Endodermal cell (in vitro differentiated cells): Measurements from ENCODE around the gene HOXD9. TPM values are rescaled to one million over a fixed set of nuclear protein-coding genes. Genes with fewer than 3 reads are reported as not detected.

Experiments
- DNase-seq: peaks from one replicate; pipeline ENCODE4 v3.0.0-alpha.2; 2017
- H3K27ac ChIP-seq: 2 replicates; pipeline ENCODE4 v1.5.1; 2013; ENCODE audit warnings: mild to moderate bottlenecking, low read depth, low read length, moderate library complexity
- H3K27me3 ChIP-seq: 2 replicates; pipeline ENCODE4 v1.6.1; 2013; ENCODE audit warnings: mild to moderate bottlenecking, low read length, moderate library complexity; ENCODE audit not compliant: insufficient read depth, control insufficient read depth, poor library complexity, severe bottlenecking
- H3K36me3 ChIP-seq: 2 replicates; pipeline ENCODE4 v1.7.0; 2013; ENCODE audit warnings: mild to moderate bottlenecking, low read length, moderate library complexity; ENCODE audit not compliant: control insufficient read depth, insufficient read depth
- H3K4me1 ChIP-seq: one replicate; pipeline ENCODE4 v1.7.0; 2013; ENCODE audit warnings: low read length; ENCODE audit not compliant: control insufficient read depth, insufficient read depth
- H3K4me3 ChIP-seq: 2 replicates; pipeline ENCODE4 v1.5.1; 2013; ENCODE audit warnings: mild to moderate bottlenecking, low read length, moderate library complexity
- H3K9ac ChIP-seq: 2 replicates; pipeline ENCODE4 v1.6.1; 2013; ENCODE audit warnings: mild to moderate bottlenecking, low read length, moderate library complexity; ENCODE audit not compliant: poor library complexity, severe bottlenecking; ENCODE audit errors: extremely low read depth
- H3K9me3 ChIP-seq: 2 replicates; pipeline ENCODE4 v1.6.1; 2013; ENCODE audit warnings: mild to moderate bottlenecking, low read length, moderate library complexity; ENCODE audit not compliant: control insufficient read depth
- H3K27ac Mint-ChIP-seq: 2 replicates; pipeline ENCODE4 v1.8.0; 2020; ENCODE audit warnings: mixed read lengths
- H3K27me3 Mint-ChIP-seq: 2 replicates; pipeline ENCODE4 v1.8.0; 2021; ENCODE audit warnings: mild to moderate bottlenecking, mixed read lengths; ENCODE audit not compliant: insufficient read depth
- H3K36me3 Mint-ChIP-seq: 2 replicates; pipeline ENCODE4 v1.8.0; 2020; ENCODE audit warnings: low read depth, mixed read lengths
- H3K4me1 Mint-ChIP-seq: 2 replicates; pipeline ENCODE4 v1.8.0; 2020; ENCODE audit warnings: mixed read lengths
- H3K4me3 Mint-ChIP-seq: 2 replicates; pipeline ENCODE4 v1.8.0; 2020; ENCODE audit warnings: mild to moderate bottlenecking, moderate library complexity, mixed read lengths
- H3K9me3 Mint-ChIP-seq: 2 replicates; pipeline ENCODE4 v1.8.0; 2020; ENCODE audit warnings: mild to moderate bottlenecking, mixed read lengths
- CTCF ChIP-seq: fragments of 200-600 bp; sonication (generic); conservative IDR thresholded peaks from 2 replicates; pipeline ENCODE4 v1.5.0; 2021; ENCODE audit warnings: antibody characterized with exemption, mild to moderate bottlenecking
- WGBS, 2 experiments: methylation state at CpG; one replicate each; pipeline versions ENCODE4 v1.1.5 to v1.1.7; 2013; ENCODE audit warnings: missing lambda C conversion rate in 2 of 2, mixed read lengths in 1 of 2; ENCODE audit not compliant: insufficient coverage in 1 of 2, insufficient read length in 1 of 2; 5-methylcytosine and 5-hydroxymethylcytosine counted together
- total RNA-seq, 2 donors: library from RNA; stranded (reverse); fragmentation: NEBNext Ultra II Directional in 1 of 2; extraction: Animal tissue kit (Norgen Biotek cat#: 25700) in 1 of 2; gene quantifications; 2 replicates in 1 of 2; 3 replicates in 1 of 2; pipeline ENCODE4 v1.2.1, GENCODE V29; 2021

HOXD9 gene
- total RNA-seq, 2 donors from 2014 or later: not detected

DNA sequence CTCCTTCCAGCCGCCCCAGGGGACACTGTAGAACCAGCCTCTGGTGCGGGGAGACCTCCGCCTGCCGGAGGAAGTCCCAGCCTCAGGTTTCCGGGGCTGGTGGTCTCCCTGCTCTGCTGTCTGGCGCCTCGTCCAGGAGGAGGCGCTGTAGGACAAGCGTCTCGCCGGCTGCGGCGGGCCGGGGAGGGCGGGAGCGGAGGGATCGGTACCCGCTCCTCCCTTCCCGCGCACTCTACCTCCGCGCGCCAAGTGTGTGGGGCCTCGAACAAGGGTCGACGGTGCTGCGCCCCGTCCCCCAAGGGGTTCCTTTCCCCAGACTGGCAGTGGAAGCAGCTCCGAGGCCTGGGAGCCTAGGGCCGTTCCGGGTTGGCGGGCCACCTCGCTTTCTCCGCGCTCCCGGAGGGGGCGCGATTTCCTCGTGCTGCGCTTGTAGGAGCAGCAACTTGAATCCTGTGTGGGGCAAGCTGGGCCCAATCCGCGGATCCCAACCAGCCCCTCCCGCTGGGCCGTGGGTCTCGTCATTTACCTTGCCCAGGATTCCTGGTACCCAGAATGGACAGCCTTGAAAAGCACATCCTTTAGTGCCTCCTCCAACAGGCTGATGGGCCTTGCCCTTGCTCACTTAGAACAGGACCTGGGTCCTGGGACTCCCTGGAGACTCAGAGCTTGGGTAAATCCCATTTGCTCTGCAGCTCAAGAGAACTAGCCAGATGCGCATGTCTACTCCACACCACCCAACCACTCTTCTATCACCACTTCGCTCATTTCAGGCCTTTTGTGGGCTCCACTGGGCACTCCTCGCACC, 18.2 kb downstream of the HOXD9 start:
- H3K4me3 Mint-ChIP-seq: peak overlapping the region; percentile 49
- no peaks in the 10 kb centered on the region for H3K4me1 Mint-ChIP-seq
- TF ChIP-seq CTCF: peak; percentile 98
- Histone ChIP-seq H3K4me1 (peaks cover 3% of the 10 kb centered on the region), H3K9me3 (peaks cover 14% of the 10 kb centered on the region), H3K27me3 (peaks cover 98% of the 10 kb centered on the region), H3K27ac (no peak overlapping the region), H3K9ac (no peak overlapping the region), H3K36me3 (no peaks in the 10 kb centered on the region), H3K4me3 (peak overlapping the region; percentile 76)
- 7 to 12% methylated on average over 34 to 48 of the region's 48 CpGs for WGBS, 2 experiments
- H3K27me3 Mint-ChIP-seq: peaks cover 98% of the 10 kb centered on the region
- H3K36me3 Mint-ChIP-seq: no peaks in the 10 kb centered on the region
- DNase-seq: peak; percentile 95
- no peaks in the 10 kb centered on the region for H3K9me3 Mint-ChIP-seq
- H3K27ac Mint-ChIP-seq: no peak overlapping the region

GRCh38 chr2:176142281-176142680, 19.8 kb downstream of the HOXD9 start:
- Mint-ChIP-seq H3K4me3 (no peak overlapping the region), H3K27ac (no peak overlapping the region), H3K4me1 (no peaks in the 10 kb centered on the region), H3K9me3 (no peaks in the 10 kb centered on the region), H3K27me3 (peaks cover 98% of the 10 kb centered on the region), H3K36me3 (no peaks in the 10 kb centered on the region)
- Histone ChIP-seq H3K4me3 (no peak overlapping the region), H3K36me3 (no peaks in the 10 kb centered on the region), H3K27me3 (peaks cover 98% of the 10 kb centered on the region), H3K4me1 (no peaks in the 10 kb centered on the region), H3K27ac (no peak overlapping the region), H3K9ac (no peak overlapping the region), H3K9me3 (peaks cover 14% of the 10 kb centered on the region)
- DNase-seq: no peak
- WGBS, 2 experiments: 78% methylated on average over 2 of the region's 2 CpGs; no CpG with 5 or more reads in 1 of the 2 experiments
- no peak for TF ChIP-seq CTCF

DNA sequence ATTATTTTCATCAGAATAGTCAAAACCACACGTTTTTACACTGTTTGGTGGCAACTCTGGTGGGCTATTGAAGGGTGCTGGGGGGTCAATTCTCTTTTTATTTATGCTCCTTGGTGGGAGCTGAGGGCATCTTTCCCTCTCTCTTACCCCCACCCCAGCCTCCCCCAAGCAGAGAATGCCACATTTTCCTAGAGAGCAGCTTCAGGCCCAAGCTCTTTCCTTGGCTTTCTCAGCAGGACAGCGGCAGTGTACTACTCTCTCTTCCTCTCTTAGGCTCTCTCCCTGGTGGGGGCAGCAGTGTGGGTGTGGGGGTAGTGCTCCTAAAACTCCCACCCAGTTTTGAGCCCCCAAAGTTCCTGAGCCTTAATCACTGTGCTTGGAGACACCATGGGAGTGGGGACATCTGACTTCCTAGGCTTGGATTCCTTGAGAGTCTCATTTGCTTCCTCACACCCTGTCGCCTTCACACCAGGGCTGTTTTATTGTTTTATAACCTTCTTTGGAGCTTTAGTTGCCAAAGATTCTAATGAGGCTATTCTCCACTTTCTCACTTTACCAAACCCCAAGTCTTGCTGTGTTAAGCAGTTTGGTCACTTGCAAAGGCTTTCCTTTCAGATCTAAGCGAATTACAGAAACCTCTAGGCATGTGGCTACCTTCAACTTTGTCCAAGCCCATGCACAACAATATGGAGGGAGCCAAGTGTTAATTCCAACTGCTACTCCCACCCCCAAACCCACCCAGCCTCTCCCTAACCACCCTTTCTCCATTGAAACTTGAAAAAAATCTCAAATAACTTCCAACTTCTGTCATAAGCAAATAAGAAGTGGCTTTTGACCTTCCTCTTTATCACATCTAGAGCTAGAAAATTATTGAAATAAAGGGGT, 22.8 kb downstream of the HOXD9 start:
- Histone ChIP-seq H3K9me3 (no peaks in the 10 kb centered on the region), H3K27me3 (peaks cover 98% of the 10 kb centered on the region), H3K4me3 (no peak overlapping the region), H3K4me1 (no peaks in the 10 kb centered on the region), H3K27ac (no peak overlapping the region), H3K9ac (no peak overlapping the region), H3K36me3 (no peaks in the 10 kb centered on the region)
- H3K27ac Mint-ChIP-seq: no peak overlapping the region
- peaks cover 98% of the 10 kb centered on the region for H3K27me3 Mint-ChIP-seq
- H3K4me3 Mint-ChIP-seq: no peak overlapping the region
- no peaks in the 10 kb centered on the region for H3K9me3 Mint-ChIP-seq
- H3K4me1 Mint-ChIP-seq: peaks cover 8% of the 10 kb centered on the region
- 0 to 38% methylated on average over 1 to 3 of the region's 4 CpGs for WGBS, 2 experiments
- no peak for DNase-seq
- no peak for TF ChIP-seq CTCF
- no peaks in the 10 kb centered on the region for H3K36me3 Mint-ChIP-seq
